HL-60 (cell line): ENCODE data around the gene TMEM117.

ENCODE experiments used
- CTCF ChIP-seq: IDR thresholded peaks from one replicate; pipeline ENCODE4 v1.5.1; 2011; ENCODE audit warnings: low read length, control low read depth, inconsistent platforms; ENCODE audit not compliant: insufficient read depth
- POLR2AphosphoS5 ChIP-seq: IDR thresholded peaks from 2 replicates; pipeline ENCODE4 v1.6.1; 2012; ENCODE audit warnings: low read depth

DNA sequence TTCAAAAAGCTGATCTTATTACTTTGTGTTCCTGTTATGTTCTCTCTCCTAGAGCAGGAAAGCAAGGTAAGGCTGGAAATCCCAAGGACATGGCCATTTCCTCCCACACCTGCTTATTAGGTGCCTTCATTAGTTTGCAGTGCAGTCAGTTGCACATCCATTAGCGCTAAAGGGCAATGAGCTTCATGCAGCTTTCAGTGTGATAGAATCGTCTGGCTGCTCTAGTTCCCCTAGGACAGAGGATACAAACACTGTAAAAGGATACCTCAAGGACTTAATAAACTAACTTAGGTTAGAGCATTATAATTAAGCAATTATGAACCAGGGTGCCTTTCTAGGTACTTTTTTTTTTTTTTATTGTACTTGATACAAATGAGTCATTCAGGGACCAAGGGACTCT, 21.1 kb downstream of the TMEM117 start:
- TF ChIP-seq CTCF (no peak), POLR2AphosphoS5 (no peak)
